ENCODE data around the gene OAS3.
"Not testable (repeated sequence)": the region's sequence is repeated elsewhere in the genome, so short reads cannot be mapped to it uniquely, and the experiment has no call there.

The OAS3 gene

GRCh38 chr12:112913038-112913688, 25.1 kb upstream of the OAS3 start:
- ATAC-seq: no peak
- TF ChIP-seq ZFP30 (CRISPR knock-in tag; IDR thresholded peaks at IDR 0.05): peak; percentile 98
- TF ChIP-seq, protein P1, sequence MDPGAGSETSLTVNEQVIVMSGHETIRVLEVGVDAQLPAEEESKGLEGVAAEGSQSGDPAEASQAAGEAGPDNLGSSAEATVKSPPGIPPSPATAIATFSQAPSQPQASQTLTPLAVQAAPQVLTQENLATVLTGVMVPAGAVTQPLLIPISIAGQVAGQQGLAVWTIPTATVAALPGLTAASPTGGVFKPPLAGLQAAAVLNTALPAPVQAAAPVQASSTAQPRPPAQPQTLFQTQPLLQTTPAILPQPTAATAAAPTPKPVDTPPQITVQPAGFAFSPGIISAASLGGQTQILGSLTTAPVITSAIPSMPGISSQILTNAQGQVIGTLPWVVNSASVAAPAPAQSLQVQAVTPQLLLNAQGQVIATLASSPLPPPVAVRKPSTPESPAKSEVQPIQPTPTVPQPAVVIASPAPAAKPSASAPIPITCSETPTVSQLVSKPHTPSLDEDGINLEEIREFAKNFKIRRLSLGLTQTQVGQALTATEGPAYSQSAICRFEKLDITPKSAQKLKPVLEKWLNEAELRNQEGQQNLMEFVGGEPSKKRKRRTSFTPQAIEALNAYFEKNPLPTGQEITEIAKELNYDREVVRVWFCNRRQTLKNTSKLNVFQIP (CRISPR knock-in tag; IDR thresholded peaks at IDR 0.05; ENCODE audit: borderline replicate concordance, low read depth): no peak

DNA sequence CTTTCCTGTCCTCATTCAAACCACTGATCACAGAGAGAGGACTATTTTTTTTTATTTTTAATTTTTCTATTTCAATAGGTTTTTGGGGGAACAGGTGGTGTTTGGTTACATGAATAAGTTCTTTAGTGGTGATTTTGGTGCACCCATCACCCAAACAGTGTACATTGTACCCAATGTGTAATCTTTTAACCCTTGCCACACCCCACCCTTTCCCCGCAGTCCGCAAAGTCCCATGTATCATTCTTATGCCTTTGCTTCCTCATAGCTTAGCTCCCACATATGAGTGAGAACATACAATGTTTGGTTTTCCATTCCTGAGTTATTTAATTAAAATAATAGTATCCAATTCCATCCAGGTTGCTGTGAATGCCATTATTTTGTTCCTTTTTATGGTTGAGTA, 24.4 kb upstream of the OAS3 start:
- ATAC-seq: not testable (repeated sequence)

DNA sequence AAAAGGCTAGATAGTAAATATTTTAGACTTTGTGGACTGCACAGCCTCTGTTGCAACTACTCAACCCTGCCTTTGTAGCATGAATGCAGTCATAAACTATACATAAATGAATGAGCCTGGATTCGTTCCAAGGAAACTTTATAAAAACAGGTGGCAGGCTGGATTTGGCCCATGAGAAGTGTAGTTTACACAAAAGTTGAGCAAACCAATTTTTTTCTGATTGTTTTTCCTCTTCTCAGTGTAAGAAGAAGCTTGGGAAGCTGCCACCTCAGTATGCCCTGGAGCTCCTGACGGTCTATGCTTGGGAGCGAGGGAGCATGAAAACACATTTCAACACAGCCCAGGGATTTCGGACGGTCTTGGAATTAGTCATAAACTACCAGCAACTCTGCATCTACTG, 22.0 kb upstream of the OAS3 start:
- no peak for ATAC-seq
- TF ChIP-seq PATZ1 (CRISPR knock-in tag; IDR thresholded peaks at IDR 0.05; ENCODE audit: borderline replicate concordance): no peak
- TF ChIP-seq RARB (CRISPR knock-in tag; IDR thresholded peaks at IDR 0.05): no peak
- TF ChIP-seq, protein P2, sequence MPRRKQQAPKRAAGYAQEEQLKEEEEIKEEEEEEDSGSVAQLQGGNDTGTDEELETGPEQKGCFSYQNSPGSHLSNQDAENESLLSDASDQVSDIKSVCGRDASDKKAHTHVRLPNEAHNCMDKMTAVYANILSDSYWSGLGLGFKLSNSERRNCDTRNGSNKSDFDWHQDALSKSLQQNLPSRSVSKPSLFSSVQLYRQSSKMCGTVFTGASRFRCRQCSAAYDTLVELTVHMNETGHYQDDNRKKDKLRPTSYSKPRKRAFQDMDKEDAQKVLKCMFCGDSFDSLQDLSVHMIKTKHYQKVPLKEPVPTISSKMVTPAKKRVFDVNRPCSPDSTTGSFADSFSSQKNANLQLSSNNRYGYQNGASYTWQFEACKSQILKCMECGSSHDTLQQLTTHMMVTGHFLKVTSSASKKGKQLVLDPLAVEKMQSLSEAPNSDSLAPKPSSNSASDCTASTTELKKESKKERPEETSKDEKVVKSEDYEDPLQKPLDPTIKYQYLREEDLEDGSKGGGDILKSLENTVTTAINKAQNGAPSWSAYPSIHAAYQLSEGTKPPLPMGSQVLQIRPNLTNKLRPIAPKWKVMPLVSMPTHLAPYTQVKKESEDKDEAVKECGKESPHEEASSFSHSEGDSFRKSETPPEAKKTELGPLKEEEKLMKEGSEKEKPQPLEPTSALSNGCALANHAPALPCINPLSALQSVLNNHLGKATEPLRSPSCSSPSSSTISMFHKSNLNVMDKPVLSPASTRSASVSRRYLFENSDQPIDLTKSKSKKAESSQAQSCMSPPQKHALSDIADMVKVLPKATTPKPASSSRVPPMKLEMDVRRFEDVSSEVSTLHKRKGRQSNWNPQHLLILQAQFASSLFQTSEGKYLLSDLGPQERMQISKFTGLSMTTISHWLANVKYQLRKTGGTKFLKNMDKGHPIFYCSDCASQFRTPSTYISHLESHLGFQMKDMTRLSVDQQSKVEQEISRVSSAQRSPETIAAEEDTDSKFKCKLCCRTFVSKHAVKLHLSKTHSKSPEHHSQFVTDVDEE (CRISPR knock-in tag; IDR thresholded peaks at IDR 0.05): no peak
- TF ChIP-seq, protein P3, sequence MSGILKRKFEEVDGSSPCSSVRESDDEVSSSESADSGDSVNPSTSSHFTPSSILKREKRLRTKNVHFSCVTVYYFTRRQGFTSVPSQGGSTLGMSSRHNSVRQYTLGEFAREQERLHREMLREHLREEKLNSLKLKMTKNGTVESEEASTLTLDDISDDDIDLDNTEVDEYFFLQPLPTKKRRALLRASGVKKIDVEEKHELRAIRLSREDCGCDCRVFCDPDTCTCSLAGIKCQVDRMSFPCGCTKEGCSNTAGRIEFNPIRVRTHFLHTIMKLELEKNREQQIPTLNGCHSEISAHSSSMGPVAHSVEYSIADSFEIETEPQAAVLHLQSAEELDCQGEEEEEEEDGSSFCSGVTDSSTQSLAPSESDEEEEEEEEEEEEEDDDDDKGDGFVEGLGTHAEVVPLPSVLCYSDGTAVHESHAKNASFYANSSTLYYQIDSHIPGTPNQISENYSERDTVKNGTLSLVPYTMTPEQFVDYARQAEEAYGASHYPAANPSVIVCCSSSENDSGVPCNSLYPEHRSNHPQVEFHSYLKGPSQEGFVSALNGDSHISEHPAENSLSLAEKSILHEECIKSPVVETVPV (CRISPR knock-in tag; IDR thresholded peaks at IDR 0.05): no peak
- no peak for TF ChIP-seq GLIS3 (CRISPR knock-in tag; IDR thresholded peaks at IDR 0.05)
- TF ChIP-seq ZNF565 (CRISPR knock-in tag; conservative IDR thresholded peaks at IDR 0.05; ENCODE audit: low read depth): no peak

- ATAC-seq: no peak
- TF ChIP-seq ZFP30 (CRISPR knock-in tag; IDR thresholded peaks at IDR 0.05): no peak
- TF ChIP-seq PATZ1 (CRISPR knock-in tag; IDR thresholded peaks at IDR 0.05; ENCODE audit: borderline replicate concordance): no peak
- no peak for TF ChIP-seq SNAI2 (CRISPR knock-in tag; IDR thresholded peaks at IDR 0.05)
- TF ChIP-seq, protein P2 (CRISPR knock-in tag; IDR thresholded peaks at IDR 0.05): no peak
- no peak for TF ChIP-seq ESRRG (CRISPR knock-in tag; IDR thresholded peaks at IDR 0.05)
- TF ChIP-seq, protein P1 (CRISPR knock-in tag; IDR thresholded peaks at IDR 0.05; ENCODE audit: borderline replicate concordance, low read depth): no peak
- TF ChIP-seq CREB5 (CRISPR knock-in tag; IDR thresholded peaks at IDR 0.05; ENCODE audit: low read depth): no peak
- no peak for TF ChIP-seq CSDC2 (CRISPR knock-in tag; IDR thresholded peaks at IDR 0.05)
- no peak for TF ChIP-seq ISL1 (CRISPR knock-in tag; IDR thresholded peaks at IDR 0.05)
- TF ChIP-seq ARNTL (CRISPR knock-in tag; IDR thresholded peaks at IDR 0.05; ENCODE audit: borderline replicate concordance, low read depth): no peak
- TF ChIP-seq TOX (CRISPR knock-in tag; IDR thresholded peaks at IDR 0.05; ENCODE audit: borderline replicate concordance): no peak
- no peak for TF ChIP-seq ZNF8 (CRISPR knock-in tag; IDR thresholded peaks at IDR 0.05)
- no peak for TF ChIP-seq PPARA (CRISPR knock-in tag; IDR thresholded peaks at IDR 0.05; ENCODE audit: borderline replicate concordance)
- no peak for TF ChIP-seq ZNF565 (CRISPR knock-in tag; conservative IDR thresholded peaks at IDR 0.05; ENCODE audit: low read depth)
- TF ChIP-seq BACH2 (CRISPR knock-in tag; IDR thresholded peaks at IDR 0.05; ENCODE audit: borderline replicate concordance): no peak
- no peak for TF ChIP-seq OSR1 (CRISPR knock-in tag; IDR thresholded peaks at IDR 0.05)
These were observed 19.2 kb upstream of the OAS3 start for GRCh38 chr12:112919121-112919520.

Data from SK-N-SH treated with all-trans-retinoic acid at 6 μM for 48 hours (cell line).